ENCODE results near the gene HSPB2.

The HSPB2 gene

GRCh38 chr11:111939836-111940604 is 27.5 kb downstream of the HSPB2 start:
- peak; percentile 63 for DNase-seq (ENCODE audit: low read depth)

GRCh38 chr11:111941963-111942362 is 29.4 kb downstream of the HSPB2 start:
- no peak for DNase-seq (ENCODE audit: low read depth)

- peak; percentile 81 for DNase-seq (ENCODE audit: low read depth)
Measured at GRCh38 chr11:111942829-111943228, 30.3 kb downstream of the HSPB2 start.

GRCh38 chr11:111944139-111944538 is 31.6 kb downstream of the HSPB2 start:
- DNase-seq (ENCODE audit: low read depth): peak; percentile 87

GRCh38 chr11:111944651-111945051 is 32.1 kb downstream of the HSPB2 start:
- peak; percentile 76 for DNase-seq (ENCODE audit: low read depth)

GRCh38 chr11:111945198-111945597 is 32.7 kb downstream of the HSPB2 start:
- no peak for DNase-seq (ENCODE audit: low read depth)

- DNase-seq (ENCODE audit: low read depth): no peak
Measured at GRCh38 chr11:111946499-111946898, 34.0 kb downstream of the HSPB2 start.

- DNase-seq (ENCODE audit: low read depth): no peak
Measured at GRCh38 chr11:111947143-111947542, 34.6 kb downstream of the HSPB2 start.

- no peak for DNase-seq (ENCODE audit: low read depth)
Measured at GRCh38 chr11:111949519-111950426, 37.2 kb downstream of the HSPB2 start.

- DNase-seq (ENCODE audit: low read depth): no peak
Measured at GRCh38 chr11:111951565-111951964, 39.0 kb downstream of the HSPB2 start.

- DNase-seq (ENCODE audit: low read depth): no peak
Measured at GRCh38 chr11:111954154-111954553, 41.6 kb downstream of the HSPB2 start.

- no peak for DNase-seq (ENCODE audit: low read depth)
Measured at GRCh38 chr11:111957663-111958444, 45.3 kb downstream of the HSPB2 start.

GRCh38 chr11:111960916-111961315 is 48.4 kb downstream of the HSPB2 start:
- no peak for DNase-seq (ENCODE audit: low read depth)

GRCh38 chr11:111961389-111962300 is 49.1 kb downstream of the HSPB2 start:
- no peak for DNase-seq (ENCODE audit: low read depth)
